SH-SY5Y (cell line): Measurements from ENCODE around the gene TSC2.

Experiments
- GATA2 ChIP-seq: IDR thresholded peaks from 2 replicates; pipeline ENCODE4 v1.6.1; 2011; ENCODE audit warnings: mild to moderate bottlenecking, low read depth, low read length
- GATA3 ChIP-seq: IDR thresholded peaks from 2 replicates; pipeline ENCODE4 v1.6.1; 2011; ENCODE audit warnings: low read depth, mild to moderate bottlenecking, low read length, moderate library complexity

The TSC2 gene

GRCh38 chr16:2074071-2074470 lies 26.3 kb downstream of the TSC2 start:
- TF ChIP-seq GATA2 = no peak
- no peak for TF ChIP-seq GATA3

GRCh38 chr16:2075631-2076030 lies 27.8 kb downstream of the TSC2 start:
- no peak for TF ChIP-seq GATA2
- TF ChIP-seq GATA3 = no peak

GRCh38 chr16:2076072-2076865 lies 28.5 kb downstream of the TSC2 start:
- TF ChIP-seq GATA3 = no peak
- no peak for TF ChIP-seq GATA2

GRCh38 chr16:2077016-2077415 lies 29.2 kb downstream of the TSC2 start:
- TF ChIP-seq GATA3 (no peak), GATA2 (no peak)

- TF ChIP-seq GATA3 (no peak), GATA2 (no peak)
Measured at GRCh38 chr16:2077696-2078095, 29.9 kb downstream of the TSC2 start.

- TF ChIP-seq GATA2 = no peak
- no peak for TF ChIP-seq GATA3
Measured at GRCh38 chr16:2078096-2078495, 30.3 kb downstream of the TSC2 start.

- no peak for TF ChIP-seq GATA2
- no peak for TF ChIP-seq GATA3
Measured at GRCh38 chr16:2078691-2079090, 30.9 kb downstream of the TSC2 start.

GRCh38 chr16:2079311-2079800 lies 31.6 kb downstream of the TSC2 start:
- TF ChIP-seq GATA2 (no peak), GATA3 (no peak)

- TF ChIP-seq GATA2 (no peak), GATA3 (no peak)
Measured at GRCh38 chr16:2079991-2080390, 32.2 kb downstream of the TSC2 start.

GRCh38 chr16:2081201-2082084 lies 33.7 kb downstream of the TSC2 start:
- no peak for TF ChIP-seq GATA2
- no peak for TF ChIP-seq GATA3

- TF ChIP-seq GATA2 = no peak
- TF ChIP-seq GATA3 = no peak
Measured at GRCh38 chr16:2082171-2082982, 34.6 kb downstream of the TSC2 start.

GRCh38 chr16:2082983-2083364 lies 35.2 kb downstream of the TSC2 start:
- no peak for TF ChIP-seq GATA2
- no peak for TF ChIP-seq GATA3

- TF ChIP-seq GATA2 (no peak), GATA3 (no peak)
Measured at GRCh38 chr16:2083409-2083808, 35.6 kb downstream of the TSC2 start.
